ENCODE results near the gene ANKDD1A.

DNA sequence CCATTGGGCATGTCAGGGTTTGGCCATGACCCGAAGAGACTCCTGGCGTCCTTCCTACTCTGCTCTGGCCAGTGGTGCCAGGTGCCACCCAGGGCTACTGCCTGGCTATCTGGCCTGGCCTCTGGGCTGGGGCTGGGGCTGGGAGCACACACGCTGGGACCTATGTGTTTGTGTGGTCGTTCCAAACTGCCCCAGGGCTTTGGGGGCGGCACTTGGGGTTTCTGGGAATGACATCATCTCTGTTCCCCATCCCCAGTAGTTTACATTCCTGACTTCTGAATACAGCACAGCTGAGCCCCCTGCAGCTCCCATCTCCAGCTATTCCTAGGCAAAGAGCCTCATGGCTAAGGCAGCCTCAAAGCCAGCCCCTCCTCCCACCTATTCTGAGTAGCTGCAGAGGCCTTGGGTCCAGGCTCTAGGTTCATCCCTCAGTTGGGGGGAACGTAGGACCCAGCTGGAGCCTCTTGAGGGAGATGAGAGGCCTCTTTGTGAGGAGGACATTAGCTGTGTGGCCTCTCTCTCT is 45.6 kb upstream of the ANKDD1A start:
- TF ChIP-seq EZH2 (IDR thresholded peaks at IDR 0.05; ENCODE audit: borderline replicate concordance), result no peak
- TF ChIP-seq, protein P1, sequence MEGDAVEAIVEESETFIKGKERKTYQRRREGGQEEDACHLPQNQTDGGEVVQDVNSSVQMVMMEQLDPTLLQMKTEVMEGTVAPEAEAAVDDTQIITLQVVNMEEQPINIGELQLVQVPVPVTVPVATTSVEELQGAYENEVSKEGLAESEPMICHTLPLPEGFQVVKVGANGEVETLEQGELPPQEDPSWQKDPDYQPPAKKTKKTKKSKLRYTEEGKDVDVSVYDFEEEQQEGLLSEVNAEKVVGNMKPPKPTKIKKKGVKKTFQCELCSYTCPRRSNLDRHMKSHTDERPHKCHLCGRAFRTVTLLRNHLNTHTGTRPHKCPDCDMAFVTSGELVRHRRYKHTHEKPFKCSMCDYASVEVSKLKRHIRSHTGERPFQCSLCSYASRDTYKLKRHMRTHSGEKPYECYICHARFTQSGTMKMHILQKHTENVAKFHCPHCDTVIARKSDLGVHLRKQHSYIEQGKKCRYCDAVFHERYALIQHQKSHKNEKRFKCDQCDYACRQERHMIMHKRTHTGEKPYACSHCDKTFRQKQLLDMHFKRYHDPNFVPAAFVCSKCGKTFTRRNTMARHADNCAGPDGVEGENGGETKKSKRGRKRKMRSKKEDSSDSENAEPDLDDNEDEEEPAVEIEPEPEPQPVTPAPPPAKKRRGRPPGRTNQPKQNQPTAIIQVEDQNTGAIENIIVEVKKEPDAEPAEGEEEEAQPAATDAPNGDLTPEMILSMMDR (IDR thresholded peaks at IDR 0.05; ENCODE audit: poor library complexity), result no peak

Measured in hepatocyte (in vitro differentiated cells).